IMR-90 (cell line): ENCODE data around the gene HOXB2. TPM values are rescaled to one million over a fixed set of nuclear protein-coding genes. Genes with fewer than 3 reads are reported as not detected.

Source experiments
- ATAC-seq: fragments of 200-7000 bp; cut with Tn5 transposase; 2 replicates; pipeline ENCODE4 v1.9.1; 2020; ENCODE audit warnings: low read depth, mild to moderate bottlenecking, moderate library complexity
- BruUV-seq: library from RNA; stranded (reverse); fragments of 400-500 nt; replicated peaks from 2 replicates; lab custom pipeline; 2021; lab: Mats Ljungman, UMichigan
- CTCF ChIA-PET: fragments of 300-600 bp; formaldehyde crosslinking; extraction: SDS; loops from one replicate; lab custom pipeline; 2021; ENCODE audit warnings: antibody characterized with exemption; lab: Yijun Ruan, JAX
- POLR2A ChIA-PET: fragments of 300-600 bp; sonication (Branson Sonifier 250); formaldehyde crosslinking; loops from one replicate; lab custom pipeline; 2022; ENCODE audit warnings: antibody characterized with exemption; ENCODE audit not compliant: unreplicated experiment; lab: Charles Lee
- DNase-seq: peaks from one replicate; pipeline ENCODE4 v3.0.0; 2013
- H2AFZ ChIP-seq: replicated peaks from 2 replicates; pipeline ENCODE3; 2013; ENCODE audit warnings: low read length, mild to moderate bottlenecking; ENCODE audit not compliant: poor library complexity
- H2AK5ac ChIP-seq: 2 replicates; pipeline ENCODE4 v1.6.1; 2013; ENCODE audit warnings: low read depth, low read length, inconsistent platforms
- H2AK9ac ChIP-seq: replicated peaks from 2 replicates; pipeline ENCODE3; 2013; ENCODE audit warnings: mild to moderate bottlenecking, low read depth, low read length, moderate library complexity; ENCODE audit not compliant: poor library complexity
- H2BK120ac ChIP-seq: 2 replicates; pipeline ENCODE4 v1.6.1; 2013; ENCODE audit warnings: low read depth, low read length, inconsistent platforms
- H2BK15ac ChIP-seq: 3 replicates; pipeline ENCODE4 v1.6.1; 2013; ENCODE audit warnings: low read depth, low read length, inconsistent platforms
- H2BK20ac ChIP-seq: 2 replicates; pipeline ENCODE4 v1.6.1; 2013; ENCODE audit warnings: low read depth, mild to moderate bottlenecking, inconsistent platforms, low read length, moderate library complexity
- H2BK5ac ChIP-seq: 2 replicates; pipeline ENCODE4 v1.6.1; 2013; ENCODE audit warnings: mild to moderate bottlenecking, low read depth, low read length, inconsistent platforms; ENCODE audit not compliant: poor library complexity, severe bottlenecking
- H3K14ac ChIP-seq: replicated peaks from 2 replicates; pipeline ENCODE4 v1.6.1; 2013; ENCODE audit warnings: low read depth, low read length, inconsistent platforms
- H3K18ac ChIP-seq: 2 replicates; pipeline ENCODE4 v1.6.1; 2013; ENCODE audit warnings: low read depth, low read length, control low read depth
- H3K23ac ChIP-seq: 2 replicates; pipeline ENCODE4 v1.6.1; 2013; ENCODE audit warnings: low read depth, low read length, inconsistent platforms
- H3K27ac ChIP-seq: 2 replicates; pipeline ENCODE4 v1.5.1; 2013; ENCODE audit warnings: mild to moderate bottlenecking, control low read depth, low read length; ENCODE audit not compliant: insufficient read depth
- H3K27me3 ChIP-seq: 2 replicates; pipeline ENCODE4 v1.6.1; 2013; ENCODE audit warnings: low read length; ENCODE audit not compliant: control insufficient read depth, insufficient read depth
- H3K36me3 ChIP-seq: 2 replicates; pipeline ENCODE4 v1.6.1; 2013; ENCODE audit warnings: low read length, mixed read lengths; ENCODE audit not compliant: control insufficient read depth, insufficient read depth
- H3K4ac ChIP-seq: 2 replicates; pipeline ENCODE4 v1.6.1; 2013; ENCODE audit warnings: low read depth, low read length, inconsistent platforms
- H3K4me1 ChIP-seq: 2 replicates; pipeline ENCODE4 v1.6.1; 2013; ENCODE audit warnings: low read length, mixed read lengths; ENCODE audit not compliant: control insufficient read depth, insufficient read depth
- H3K4me2 ChIP-seq: 2 replicates; pipeline ENCODE4 v1.6.1; 2013; ENCODE audit warnings: low read depth, mild to moderate bottlenecking, control low read depth, low read length, moderate library complexity
- H3K4me3 ChIP-seq: 2 replicates; pipeline ENCODE4 v1.5.1; 2013; ENCODE audit warnings: low read depth, mild to moderate bottlenecking, control low read depth, low read length, moderate library complexity; ENCODE audit not compliant: insufficient read depth
- H3K56ac ChIP-seq: 2 replicates; pipeline ENCODE4 v1.6.1; 2013; ENCODE audit warnings: low read length, inconsistent platforms; ENCODE audit not compliant: insufficient read depth; ENCODE audit errors: extremely low read depth
- H3K79me1 ChIP-seq, 2 experiments: 2 replicates each; pipeline ENCODE4 v1.6.1; 2013; ENCODE audit warnings: low read length in 2 of 2, inconsistent platforms in 1 of 2, low read depth in 1 of 2
- H3K9ac ChIP-seq: 2 replicates; pipeline ENCODE4 v1.6.1; 2013; ENCODE audit warnings: low read depth, low read length, control low read depth
- H3K9me1 ChIP-seq: 2 replicates; pipeline ENCODE4 v1.6.1; 2013; ENCODE audit warnings: low read length, inconsistent platforms; ENCODE audit not compliant: insufficient read depth
- H3K9me3 ChIP-seq: 2 replicates; pipeline ENCODE4 v1.6.1; 2013; ENCODE audit warnings: low read length; ENCODE audit not compliant: control insufficient read depth, insufficient read depth
- H4K20me1 ChIP-seq: 2 replicates; pipeline ENCODE4 v1.6.1; 2013; ENCODE audit warnings: low read length, inconsistent platforms; ENCODE audit not compliant: insufficient read depth
- H4K5ac ChIP-seq: 2 replicates; pipeline ENCODE4 v1.6.1; 2013; ENCODE audit warnings: mild to moderate bottlenecking, low read depth, low read length, control low read depth
- H4K8ac ChIP-seq, 2 experiments: 2 replicates each; pipeline ENCODE4 v1.6.1; 2013; ENCODE audit warnings: low read depth in 2 of 2, low read length in 2 of 2, control low read depth in 1 of 2, inconsistent platforms in 1 of 2
- H4K91ac ChIP-seq: 2 replicates; pipeline ENCODE4 v1.6.1; 2013; ENCODE audit warnings: low read depth, low read length, inconsistent platforms; ENCODE audit not compliant: insufficient read depth
- BHLHE40 ChIP-seq: fragments of 150-350 bp; IDR thresholded peaks from 2 replicates; pipeline ENCODE4 v1.6.1; 2016; ENCODE audit warnings: mild to moderate bottlenecking, low read depth, low read length
- CEBPB ChIP-seq: IDR thresholded peaks from 2 replicates; pipeline ENCODE4 v1.6.1; 2012; ENCODE audit warnings: low read depth, low read length, improper control_type of control experiment
- CHD1 ChIP-seq: IDR thresholded peaks from 2 replicates; pipeline ENCODE4 v1.6.1; 2012; ENCODE audit warnings: low read depth, low read length, improper control_type of control experiment
- CTCF ChIP-seq: conservative IDR thresholded peaks from 2 replicates; pipeline ENCODE4 v1.5.1; 2012; ENCODE audit warnings: mild to moderate bottlenecking, low read depth, low read length, improper control_type of control experiment
- MAZ ChIP-seq: IDR thresholded peaks from 2 replicates; pipeline ENCODE4 v1.6.1; 2012; ENCODE audit warnings: low read depth, mild to moderate bottlenecking, low read length, improper control_type of control experiment, moderate library complexity, borderline replicate concordance
- MXI1 ChIP-seq: IDR thresholded peaks from 2 replicates; pipeline ENCODE4 v1.6.1; 2012; ENCODE audit warnings: low read depth, mild to moderate bottlenecking, low read length, moderate library complexity, borderline replicate concordance
- NFE2L2 ChIP-seq: fragments of 150-350 bp; IDR thresholded peaks from 2 replicates; pipeline ENCODE4 v1.6.1; 2016; ENCODE audit warnings: low read depth, mild to moderate bottlenecking, low read length
- POLR2A ChIP-seq: IDR thresholded peaks from 2 replicates; pipeline ENCODE4 v1.6.1; 2012; ENCODE audit warnings: mild to moderate bottlenecking, low read depth, low read length
- RAD21 ChIP-seq: IDR thresholded peaks from 2 replicates; pipeline ENCODE4 v1.6.1; 2012; ENCODE audit warnings: low read length, improper control_type of control experiment
- RCOR1 ChIP-seq: IDR thresholded peaks from 2 replicates; pipeline ENCODE4 v1.6.1; 2012; ENCODE audit warnings: mild to moderate bottlenecking, low read length, improper control_type of control experiment; ENCODE audit not compliant: insufficient replicate concordance
- RFX5 ChIP-seq: IDR thresholded peaks from 2 replicates; pipeline ENCODE4 v1.8.0; 2012; ENCODE audit warnings: low read depth, mild to moderate bottlenecking, low read length, moderate library complexity
- SMC3 ChIP-seq: fragments of 150-350 bp; IDR thresholded peaks from 2 replicates; pipeline ENCODE4 v1.6.1; 2016; ENCODE audit warnings: low read depth, mild to moderate bottlenecking, antibody characterized with exemption, low read length, moderate library complexity
- USF2 ChIP-seq: fragments of 150-350 bp; IDR thresholded peaks from 2 replicates; pipeline ENCODE4 v1.6.1; 2017; ENCODE audit warnings: mild to moderate bottlenecking, antibody characterized with exemption, low read length, low read depth
- WGBS, 2 experiments: methylation state at CpG; one replicate each; pipeline versions ENCODE4 v1.1.5 to v1.1.7; 2013; ENCODE audit warnings: missing lambda C conversion rate in 2 of 2; ENCODE audit not compliant: insufficient read length in 1 of 2; ENCODE audit errors: extremely low coverage in 2 of 2; 5-methylcytosine and 5-hydroxymethylcytosine counted together
- dilution Hi-C: fragments of 300-500 bp; cut with HindIII; formaldehyde crosslinking; loops from one replicate; pipeline ENCODE4 v1.14.3; 2018; ENCODE audit warnings: low sequenced_read_pairs; ENCODE audit not compliant: unreplicated experiment
- in situ Hi-C: fragments of 300-500 bp; cut with MboI; formaldehyde crosslinking; loops from 3 replicates; pipeline ENCODE4 v1.14.3; 2019; ENCODE audit warnings: low sequenced_read_pairs, inconsistent platforms, mixed read lengths
- intact Hi-C: fragments of 100-400 bp; cut with micrococcal nuclease; formaldehyde crosslinking; loops from 2 replicates; pipeline ENCODE4 v1.10.0; 2022
- polyA plus RNA-seq, 3 experiments: library from polyadenylated mRNA; depleted of rRNA; stranded (reverse); fragments of >200 nt; gene quantifications; 2 replicates each; pipeline ENCODE4 v1.2.3, GENCODE V29; 2012; ENCODE audit warnings: low replicate concordance in 1 of 3
- total RNA-seq: library from RNA; depleted of rRNA; stranded (reverse); fragments of >200 nt; gene quantifications from 2 replicates; pipeline ENCODE4 v1.2.3, GENCODE V29; 2012

The HOXB2 gene
- total and polyA plus RNA-seq, 2 of the 4 experiments (the other 2 are of a cell fraction) = 2.7 to 29.9 TPM

GRCh38 chr17:48579760-48580554 lies 35.0 kb upstream of the HOXB2 start:
- peak; percentile 82 for DNase-seq
- Histone ChIP-seq H2BK120ac (peak overlapping the region; percentile 93), H3K27ac (peak overlapping the region; percentile 100), H2BK15ac (peak overlapping the region; percentile 63; the same call in 2 of the 3 replicates), H3K4me1 (peaks cover 14% of the 10 kb centered on the region), H2AK5ac (0 out of 2 replicates have a peak overlapping the region, but pooled peaks have one; percentile 68), H2AK9ac (peak overlapping the region; percentile 91), H3K56ac (peak overlapping the region; percentile 99), H3K9ac (peak overlapping the region; percentile 100), H3K18ac (peak overlapping the region; percentile 96), H3K23ac (peak overlapping the region; percentile 100), H4K20me1 (peaks cover 5% of the 10 kb centered on the region), H3K27me3 (no peaks in the 10 kb centered on the region), H3K9me3 (no peaks in the 10 kb centered on the region), H3K4ac (peak overlapping the region; percentile 99), H3K9me1 (no peaks in the 10 kb centered on the region; the same call in 1 of the 2 replicates), H4K91ac (peak overlapping the region; percentile 96), H3K14ac (peak overlapping the region; percentile 97), H2BK20ac (peak overlapping the region; percentile 79), H3K4me2 (peak overlapping the region; percentile 93), H3K4me3 (peak overlapping the region; percentile 92), H3K36me3 (peaks cover 29% of the 10 kb centered on the region), H2AFZ (no peak overlapping the region), H2BK5ac (peak overlapping the region; percentile 99), H3K79me1 (no peaks in the 10 kb centered on the region), H4K5ac (peak overlapping the region; percentile 86), H4K8ac (peak overlapping the region; percentile 89 to 94)
- no peak for TF ChIP-seq MAZ
- no peak for TF ChIP-seq BHLHE40
- TF ChIP-seq RCOR1 = no peak
- no peak for TF ChIP-seq USF2
- TF ChIP-seq SMC3 = no peak
- TF ChIP-seq CEBPB = no peak
- no peak for TF ChIP-seq RAD21
- TF ChIP-seq MXI1 = no peak
- TF ChIP-seq RFX5 = no peak
- TF ChIP-seq POLR2A = no peak
- TF ChIP-seq CHD1 = no peak
- no peak for TF ChIP-seq CTCF
- TF ChIP-seq NFE2L2 = no peak
- intact Hi-C loops (no loop called here), dilution Hi-C loops (no loop called here), in situ Hi-C loops (no loop called here)
- no peak for ATAC-seq
- no CpG with 5 or more reads among the region's 26 CpGs for WGBS, 2 experiments
- POLR2A ChIA-PET = interaction anchor here (0.5 to 1.2 kb wide), 5 partner anchors 11 to 437 kb away, joined by 3 to 9 read pairs (median 3); no protein-coding TSS in a partner anchor
- no TSS peak for BruUV-seq
- CTCF ChIA-PET = interaction anchor here (0.6 kb wide), 1 partner anchor 228 kb away, joined by 7 read pairs; no protein-coding TSS in a partner anchor
